HepG2 (cell line): ENCODE measurements around the gene ZNF234. TPM values are rescaled to one million over a fixed set of nuclear protein-coding genes. Genes with fewer than 3 reads are reported as not detected.

Experiments used
- ATF1 ChIP-seq: IDR thresholded peaks from 2 replicates; pipeline ENCODE4 v1.6.1; 2016; ENCODE audit warnings: mild to moderate bottlenecking, control low read depth
- ELF3 ChIP-seq: IDR thresholded peaks from 2 replicates; pipeline ENCODE4 v1.6.1; 2016; ENCODE audit warnings: missing genetic modification reagents, missing compliant biosample characterization
- ELF4 ChIP-seq: sonication (generic); formaldehyde crosslinking; IDR thresholded peaks from 2 replicates; pipeline ENCODE4 v1.5.0; 2020; ENCODE audit warnings: missing genetic modification reagents, mild to moderate bottlenecking, moderate library complexity, borderline replicate concordance
- HBP1 ChIP-seq: IDR thresholded peaks from 2 replicates; pipeline ENCODE4 v1.6.1; 2016; ENCODE audit warnings: low read depth, control low read depth
- HOXA3 ChIP-seq: sonication (generic); formaldehyde crosslinking; IDR thresholded peaks from 2 replicates; pipeline ENCODE4 v1.5.0; 2020; ENCODE audit warnings: missing genetic modification reagents
- KAT8 ChIP-seq: IDR thresholded peaks from 2 replicates; pipeline ENCODE4 v1.6.1; 2016; ENCODE audit warnings: missing genetic modification reagents, missing compliant biosample characterization
- MED1 ChIP-seq: sonication (generic); formaldehyde crosslinking; IDR thresholded peaks from 2 replicates; pipeline ENCODE4 v1.4.0; 2020; ENCODE audit warnings: missing genetic modification reagents
- NONO ChIP-seq, 2 experiments: fragments of 450-650 bp in 1 of 2; sonication (generic) in 1 of 2; formaldehyde crosslinking in 1 of 2; IDR thresholded peaks in 1 of 2; conservative IDR thresholded peaks in 1 of 2; 2 replicates each; pipeline versions ENCODE4 v1.6.1 to v1.8.0; 2017 to 2022; ENCODE audit warnings: mild to moderate bottlenecking in 1 of 2, missing genetic modification reagents in 1 of 2, moderate library complexity in 1 of 2
- SIX4 ChIP-seq: sonication (generic); formaldehyde crosslinking; IDR thresholded peaks from 2 replicates; pipeline ENCODE4 v1.4.0; 2020; ENCODE audit warnings: missing genetic modification reagents
- SMC3 ChIP-seq: IDR thresholded peaks from 2 replicates; pipeline ENCODE4 v1.6.1; 2011; ENCODE audit warnings: low read length, improper control_type of control experiment
- SPEN ChIP-seq: sonication (generic); formaldehyde crosslinking; IDR thresholded peaks from 2 replicates; pipeline ENCODE4 v1.5.1; 2020; ENCODE audit warnings: low read depth, mild to moderate bottlenecking, missing genetic modification reagents
- ZEB1 ChIP-seq: IDR thresholded peaks from 2 replicates; pipeline ENCODE4 v1.6.1; 2012; ENCODE audit warnings: mild to moderate bottlenecking, low read depth, inconsistent platforms; ENCODE audit not compliant: insufficient replicate concordance
- ZFY ChIP-seq: sonication (generic); formaldehyde crosslinking; IDR thresholded peaks from 2 replicates; pipeline ENCODE4 v1.4.0; 2020; ENCODE audit warnings: missing genetic modification reagents
- ZNF143 ChIP-seq: sonication (generic); formaldehyde crosslinking; IDR thresholded peaks from 2 replicates; pipeline ENCODE4 v1.4.0; 2020; ENCODE audit warnings: missing genetic modification reagents
- ZNF44 ChIP-seq: sonication (generic); formaldehyde crosslinking; IDR thresholded peaks from 2 replicates; pipeline ENCODE4 v1.5.1; 2020; ENCODE audit warnings: mild to moderate bottlenecking, missing genetic modification reagents
- ZNF784 ChIP-seq: sonication (generic); formaldehyde crosslinking; IDR thresholded peaks from 2 replicates; pipeline ENCODE4 v1.5.1; 2020; ENCODE audit warnings: missing genetic modification reagents, mild to moderate bottlenecking, borderline replicate concordance
- polyA plus RNA-seq, 8 experiments: library from polyadenylated mRNA; depleted of rRNA in 3 of 8; stranded (reverse) in 7 of 8; unstranded in 1 of 8; fragments of >200 nt; fragmentation: Illumina TruSeq in 4 of 8; extraction: Trizol in 4 of 8; gene quantifications; 2 replicates each; pipeline versions ENCODE4 v1.2.1 to v1.2.3, GENCODE V29; 2011 to 2016; ENCODE audit warnings: low read depth in 4 of 8, missing spikeins in 1 of 8, mixed read lengths in 1 of 8; ENCODE audit not compliant: insufficient read depth in 1 of 8
- total RNA-seq, 5 experiments: library from RNA; depleted of rRNA; stranded (reverse); fragments of >200 nt; fragmentation: Illumina TruSeq; extraction: Trizol; gene quantifications; 2 replicates each; pipeline ENCODE4 v1.2.3, GENCODE V29; 2016; ENCODE audit warnings: low read depth in 1 of 5
- TF ChIP-seq, protein P1 (sequence below): IDR thresholded peaks from 2 replicates; pipeline ENCODE4 v1.6.1; 2016; ENCODE audit warnings: control low read depth
- TF ChIP-seq, protein P2 (sequence below): IDR thresholded peaks from 2 replicates; pipeline ENCODE4 v1.6.1; 2016; ENCODE audit warnings: missing genetic modification reagents, missing compliant biosample characterization
- TF ChIP-seq, protein P3 (sequence below): sonication (generic); formaldehyde crosslinking; conservative IDR thresholded peaks from 2 replicates; pipeline ENCODE4 v1.4.0; 2020; ENCODE audit warnings: mild to moderate bottlenecking, missing genetic modification reagents, moderate library complexity
- TF ChIP-seq, protein P4 (sequence below), 2 experiments: sonication (generic) in 1 of 2; formaldehyde crosslinking in 1 of 2; IDR thresholded peaks; 2 replicates each; pipeline versions ENCODE4 v1.4.0 to v1.6.1; 2018 to 2020; ENCODE audit warnings: missing genetic modification reagents in 2 of 2, borderline replicate concordance in 1 of 2, low read depth in 1 of 2, mild to moderate bottlenecking in 1 of 2, missing biosample characterization in 1 of 2

The ZNF234 gene
- total and polyA plus RNA-seq, 2 of the 13 experiments (the other 11 are each of a cell fraction or from before 2014, with no cell fraction given) = 3.5 to 11.2 TPM

GRCh38 chr19:44113138-44113783 is 28.1 kb upstream of the ZNF234 start, which contains the start of gene ZNF225 (continued):
- TF ChIP-seq NONO (IDR thresholded peaks at IDR 0.05) (no peak), NONO (CRISPR knock-in tag; conservative IDR thresholded peaks at IDR 0.05) (no peak), MED1 (CRISPR knock-in tag) (peak; percentile 59; the same call in 1 of the 2 replicates), SMC3 (peak; percentile 17; the same call in 1 of the 2 replicates), ATF1 (CRISPR knock-in tag) (peak; percentile 87), SPEN (CRISPR knock-in tag) (peak; percentile 84; the same call in 1 of the 2 replicates), ZNF784 (CRISPR knock-in tag) (0 out of 2 replicates have a peak, but pooled peaks have one; percentile 31), ZFY (CRISPR knock-in tag) (peak; percentile 77), ZNF143 (peak; percentile 99), ELF3 (CRISPR knock-in tag) (peak; percentile 79), KAT8 (CRISPR knock-in tag) (peak; percentile 94), ZEB1 (peak; percentile 79), HOXA3 (peak; percentile 84; the same call in 1 of the 2 replicates), SIX4 (CRISPR knock-in tag) (peak; percentile 64; the same call in 1 of the 2 replicates), ELF4 (CRISPR knock-in tag) (peak; percentile 65; the same call in 1 of the 2 replicates), HBP1 (CRISPR knock-in tag) (0 out of 2 replicates have a peak, but pooled peaks have one; percentile 50), ZNF44 (CRISPR knock-in tag) (0 out of 2 replicates have a peak, but pooled peaks have one; percentile 48)
- TF ChIP-seq, protein P1, sequence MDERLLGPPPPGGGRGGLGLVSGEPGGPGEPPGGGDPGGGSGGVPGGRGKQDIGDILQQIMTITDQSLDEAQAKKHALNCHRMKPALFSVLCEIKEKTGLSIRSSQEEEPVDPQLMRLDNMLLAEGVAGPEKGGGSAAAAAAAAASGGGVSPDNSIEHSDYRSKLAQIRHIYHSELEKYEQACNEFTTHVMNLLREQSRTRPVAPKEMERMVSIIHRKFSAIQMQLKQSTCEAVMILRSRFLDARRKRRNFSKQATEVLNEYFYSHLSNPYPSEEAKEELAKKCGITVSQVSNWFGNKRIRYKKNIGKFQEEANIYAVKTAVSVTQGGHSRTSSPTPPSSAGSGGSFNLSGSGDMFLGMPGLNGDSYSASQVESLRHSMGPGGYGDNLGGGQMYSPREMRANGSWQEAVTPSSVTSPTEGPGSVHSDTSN (CRISPR knock-in tag) = no peak
- TF ChIP-seq, protein P2, sequence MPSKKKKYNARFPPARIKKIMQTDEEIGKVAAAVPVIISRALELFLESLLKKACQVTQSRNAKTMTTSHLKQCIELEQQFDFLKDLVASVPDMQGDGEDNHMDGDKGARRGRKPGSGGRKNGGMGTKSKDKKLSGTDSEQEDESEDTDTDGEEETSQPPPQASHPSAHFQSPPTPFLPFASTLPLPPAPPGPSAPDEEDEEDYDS (CRISPR knock-in tag) = peak; percentile 40
- TF ChIP-seq, protein P3, sequence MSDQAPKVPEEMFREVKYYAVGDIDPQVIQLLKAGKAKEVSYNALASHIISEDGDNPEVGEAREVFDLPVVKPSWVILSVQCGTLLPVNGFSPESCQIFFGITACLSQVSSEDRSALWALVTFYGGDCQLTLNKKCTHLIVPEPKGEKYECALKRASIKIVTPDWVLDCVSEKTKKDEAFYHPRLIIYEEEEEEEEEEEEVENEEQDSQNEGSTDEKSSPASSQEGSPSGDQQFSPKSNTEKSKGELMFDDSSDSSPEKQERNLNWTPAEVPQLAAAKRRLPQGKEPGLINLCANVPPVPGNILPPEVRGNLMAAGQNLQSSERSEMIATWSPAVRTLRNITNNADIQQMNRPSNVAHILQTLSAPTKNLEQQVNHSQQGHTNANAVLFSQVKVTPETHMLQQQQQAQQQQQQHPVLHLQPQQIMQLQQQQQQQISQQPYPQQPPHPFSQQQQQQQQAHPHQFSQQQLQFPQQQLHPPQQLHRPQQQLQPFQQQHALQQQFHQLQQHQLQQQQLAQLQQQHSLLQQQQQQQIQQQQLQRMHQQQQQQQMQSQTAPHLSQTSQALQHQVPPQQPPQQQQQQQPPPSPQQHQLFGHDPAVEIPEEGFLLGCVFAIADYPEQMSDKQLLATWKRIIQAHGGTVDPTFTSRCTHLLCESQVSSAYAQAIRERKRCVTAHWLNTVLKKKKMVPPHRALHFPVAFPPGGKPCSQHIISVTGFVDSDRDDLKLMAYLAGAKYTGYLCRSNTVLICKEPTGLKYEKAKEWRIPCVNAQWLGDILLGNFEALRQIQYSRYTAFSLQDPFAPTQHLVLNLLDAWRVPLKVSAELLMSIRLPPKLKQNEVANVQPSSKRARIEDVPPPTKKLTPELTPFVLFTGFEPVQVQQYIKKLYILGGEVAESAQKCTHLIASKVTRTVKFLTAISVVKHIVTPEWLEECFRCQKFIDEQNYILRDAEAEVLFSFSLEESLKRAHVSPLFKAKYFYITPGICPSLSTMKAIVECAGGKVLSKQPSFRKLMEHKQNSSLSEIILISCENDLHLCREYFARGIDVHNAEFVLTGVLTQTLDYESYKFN (CRISPR knock-in tag) = 0 out of 2 replicates have a peak, but pooled peaks have one; percentile 12
- TF ChIP-seq, protein P4, sequence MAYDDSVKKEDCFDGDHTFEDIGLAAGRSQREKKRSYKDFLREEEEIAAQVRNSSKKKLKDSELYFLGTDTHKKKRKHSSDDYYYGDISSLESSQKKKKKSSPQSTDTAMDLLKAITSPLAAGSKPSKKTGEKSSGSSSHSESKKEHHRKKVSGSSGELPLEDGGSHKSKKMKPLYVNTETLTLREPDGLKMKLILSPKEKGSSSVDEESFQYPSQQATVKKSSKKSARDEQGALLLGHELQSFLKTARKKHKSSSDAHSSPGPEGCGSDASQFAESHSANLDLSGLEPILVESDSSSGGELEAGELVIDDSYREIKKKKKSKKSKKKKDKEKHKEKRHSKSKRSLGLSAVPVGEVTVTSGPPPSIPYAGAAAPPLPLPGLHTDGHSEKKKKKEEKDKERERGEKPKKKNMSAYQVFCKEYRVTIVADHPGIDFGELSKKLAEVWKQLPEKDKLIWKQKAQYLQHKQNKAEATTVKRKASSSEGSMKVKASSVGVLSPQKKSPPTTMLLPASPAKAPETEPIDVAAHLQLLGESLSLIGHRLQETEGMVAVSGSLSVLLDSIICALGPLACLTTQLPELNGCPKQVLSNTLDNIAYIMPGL (CRISPR knock-in tag; IDR thresholded peaks at IDR 0.05; ENCODE audit: borderline replicate concordance in 1 of 2, low read depth in 1 of 2) = peak; percentile 64 to 74; a peak in 2 of 4 replicates
